IMR-90 (cell line): Measurements from ENCODE around the gene JSRP1. TPM values are rescaled to one million over a fixed set of nuclear protein-coding genes. Genes with fewer than 3 reads are reported as not detected.

Source experiments
- ATAC-seq: fragments of 200-7000 bp; cut with Tn5 transposase; 2 replicates; pipeline ENCODE4 v1.9.1; 2020; ENCODE audit warnings: low read depth, mild to moderate bottlenecking, moderate library complexity
- BruUV-seq: library from RNA; stranded (reverse); fragments of 400-500 nt; replicated peaks from 2 replicates; lab custom pipeline; 2021; lab: Mats Ljungman, UMichigan
- CTCF ChIA-PET: fragments of 300-600 bp; formaldehyde crosslinking; extraction: SDS; loops from one replicate; lab custom pipeline; 2021; ENCODE audit warnings: antibody characterized with exemption; lab: Yijun Ruan, JAX
- POLR2A ChIA-PET: fragments of 300-600 bp; sonication (Branson Sonifier 250); formaldehyde crosslinking; loops from one replicate; lab custom pipeline; 2022; ENCODE audit warnings: antibody characterized with exemption; ENCODE audit not compliant: unreplicated experiment; lab: Charles Lee
- DNase-seq: peaks from one replicate; pipeline ENCODE4 v3.0.0; 2013
- H2AFZ ChIP-seq: replicated peaks from 2 replicates; pipeline ENCODE3; 2013; ENCODE audit warnings: low read length, mild to moderate bottlenecking; ENCODE audit not compliant: poor library complexity
- H2AK5ac ChIP-seq: 2 replicates; pipeline ENCODE4 v1.6.1; 2013; ENCODE audit warnings: low read depth, low read length, inconsistent platforms
- H2AK9ac ChIP-seq: replicated peaks from 2 replicates; pipeline ENCODE3; 2013; ENCODE audit warnings: mild to moderate bottlenecking, low read depth, low read length, moderate library complexity; ENCODE audit not compliant: poor library complexity
- H2BK120ac ChIP-seq: 2 replicates; pipeline ENCODE4 v1.6.1; 2013; ENCODE audit warnings: low read depth, low read length, inconsistent platforms
- H2BK15ac ChIP-seq: 3 replicates; pipeline ENCODE4 v1.6.1; 2013; ENCODE audit warnings: low read depth, low read length, inconsistent platforms
- H2BK20ac ChIP-seq: 2 replicates; pipeline ENCODE4 v1.6.1; 2013; ENCODE audit warnings: low read depth, mild to moderate bottlenecking, inconsistent platforms, low read length, moderate library complexity
- H2BK5ac ChIP-seq: 2 replicates; pipeline ENCODE4 v1.6.1; 2013; ENCODE audit warnings: mild to moderate bottlenecking, low read depth, low read length, inconsistent platforms; ENCODE audit not compliant: poor library complexity, severe bottlenecking
- H3K14ac ChIP-seq: replicated peaks from 2 replicates; pipeline ENCODE4 v1.6.1; 2013; ENCODE audit warnings: low read depth, low read length, inconsistent platforms
- H3K18ac ChIP-seq: 2 replicates; pipeline ENCODE4 v1.6.1; 2013; ENCODE audit warnings: low read depth, low read length, control low read depth
- H3K23ac ChIP-seq: 2 replicates; pipeline ENCODE4 v1.6.1; 2013; ENCODE audit warnings: low read depth, low read length, inconsistent platforms
- H3K27ac ChIP-seq: 2 replicates; pipeline ENCODE4 v1.5.1; 2013; ENCODE audit warnings: mild to moderate bottlenecking, control low read depth, low read length; ENCODE audit not compliant: insufficient read depth
- H3K27me3 ChIP-seq: 2 replicates; pipeline ENCODE4 v1.6.1; 2013; ENCODE audit warnings: low read length; ENCODE audit not compliant: control insufficient read depth, insufficient read depth
- H3K36me3 ChIP-seq: 2 replicates; pipeline ENCODE4 v1.6.1; 2013; ENCODE audit warnings: low read length, mixed read lengths; ENCODE audit not compliant: control insufficient read depth, insufficient read depth
- H3K4ac ChIP-seq: 2 replicates; pipeline ENCODE4 v1.6.1; 2013; ENCODE audit warnings: low read depth, low read length, inconsistent platforms
- H3K4me1 ChIP-seq: 2 replicates; pipeline ENCODE4 v1.6.1; 2013; ENCODE audit warnings: low read length, mixed read lengths; ENCODE audit not compliant: control insufficient read depth, insufficient read depth
- H3K4me2 ChIP-seq: 2 replicates; pipeline ENCODE4 v1.6.1; 2013; ENCODE audit warnings: low read depth, mild to moderate bottlenecking, control low read depth, low read length, moderate library complexity
- H3K4me3 ChIP-seq: 2 replicates; pipeline ENCODE4 v1.5.1; 2013; ENCODE audit warnings: low read depth, mild to moderate bottlenecking, control low read depth, low read length, moderate library complexity; ENCODE audit not compliant: insufficient read depth
- H3K56ac ChIP-seq: 2 replicates; pipeline ENCODE4 v1.6.1; 2013; ENCODE audit warnings: low read length, inconsistent platforms; ENCODE audit not compliant: insufficient read depth; ENCODE audit errors: extremely low read depth
- H3K79me1 ChIP-seq, 2 experiments: 2 replicates each; pipeline ENCODE4 v1.6.1; 2013; ENCODE audit warnings: low read length in 2 of 2, inconsistent platforms in 1 of 2, low read depth in 1 of 2
- H3K9ac ChIP-seq: 2 replicates; pipeline ENCODE4 v1.6.1; 2013; ENCODE audit warnings: low read depth, low read length, control low read depth
- H3K9me1 ChIP-seq: 2 replicates; pipeline ENCODE4 v1.6.1; 2013; ENCODE audit warnings: low read length, inconsistent platforms; ENCODE audit not compliant: insufficient read depth
- H3K9me3 ChIP-seq: 2 replicates; pipeline ENCODE4 v1.6.1; 2013; ENCODE audit warnings: low read length; ENCODE audit not compliant: control insufficient read depth, insufficient read depth
- H4K20me1 ChIP-seq: 2 replicates; pipeline ENCODE4 v1.6.1; 2013; ENCODE audit warnings: low read length, inconsistent platforms; ENCODE audit not compliant: insufficient read depth
- H4K5ac ChIP-seq: 2 replicates; pipeline ENCODE4 v1.6.1; 2013; ENCODE audit warnings: mild to moderate bottlenecking, low read depth, low read length, control low read depth
- H4K8ac ChIP-seq, 2 experiments: 2 replicates each; pipeline ENCODE4 v1.6.1; 2013; ENCODE audit warnings: low read depth in 2 of 2, low read length in 2 of 2, control low read depth in 1 of 2, inconsistent platforms in 1 of 2
- H4K91ac ChIP-seq: 2 replicates; pipeline ENCODE4 v1.6.1; 2013; ENCODE audit warnings: low read depth, low read length, inconsistent platforms; ENCODE audit not compliant: insufficient read depth
- BHLHE40 ChIP-seq: fragments of 150-350 bp; IDR thresholded peaks from 2 replicates; pipeline ENCODE4 v1.6.1; 2016; ENCODE audit warnings: mild to moderate bottlenecking, low read depth, low read length
- CEBPB ChIP-seq: IDR thresholded peaks from 2 replicates; pipeline ENCODE4 v1.6.1; 2012; ENCODE audit warnings: low read depth, low read length, improper control_type of control experiment
- CHD1 ChIP-seq: IDR thresholded peaks from 2 replicates; pipeline ENCODE4 v1.6.1; 2012; ENCODE audit warnings: low read depth, low read length, improper control_type of control experiment
- FOS ChIP-seq: fragments of 150-350 bp; IDR thresholded peaks from 2 replicates; pipeline ENCODE4 v1.6.1; 2016; ENCODE audit warnings: low read depth, low read length
- MAZ ChIP-seq: IDR thresholded peaks from 2 replicates; pipeline ENCODE4 v1.6.1; 2012; ENCODE audit warnings: low read depth, mild to moderate bottlenecking, low read length, improper control_type of control experiment, moderate library complexity, borderline replicate concordance
- MXI1 ChIP-seq: IDR thresholded peaks from 2 replicates; pipeline ENCODE4 v1.6.1; 2012; ENCODE audit warnings: low read depth, mild to moderate bottlenecking, low read length, moderate library complexity, borderline replicate concordance
- NFE2L2 ChIP-seq: fragments of 150-350 bp; IDR thresholded peaks from 2 replicates; pipeline ENCODE4 v1.6.1; 2016; ENCODE audit warnings: low read depth, mild to moderate bottlenecking, low read length
- POLR2A ChIP-seq: IDR thresholded peaks from 2 replicates; pipeline ENCODE4 v1.6.1; 2012; ENCODE audit warnings: mild to moderate bottlenecking, low read depth, low read length
- RAD21 ChIP-seq: IDR thresholded peaks from 2 replicates; pipeline ENCODE4 v1.6.1; 2012; ENCODE audit warnings: low read length, improper control_type of control experiment
- RCOR1 ChIP-seq: IDR thresholded peaks from 2 replicates; pipeline ENCODE4 v1.6.1; 2012; ENCODE audit warnings: mild to moderate bottlenecking, low read length, improper control_type of control experiment; ENCODE audit not compliant: insufficient replicate concordance
- RFX5 ChIP-seq: IDR thresholded peaks from 2 replicates; pipeline ENCODE4 v1.8.0; 2012; ENCODE audit warnings: low read depth, mild to moderate bottlenecking, low read length, moderate library complexity
- SMC3 ChIP-seq: fragments of 150-350 bp; IDR thresholded peaks from 2 replicates; pipeline ENCODE4 v1.6.1; 2016; ENCODE audit warnings: low read depth, mild to moderate bottlenecking, antibody characterized with exemption, low read length, moderate library complexity
- WGBS, 2 experiments: methylation state at CpG; one replicate each; pipeline versions ENCODE4 v1.1.5 to v1.1.7; 2013; ENCODE audit warnings: missing lambda C conversion rate in 2 of 2; ENCODE audit not compliant: insufficient read length in 1 of 2; ENCODE audit errors: extremely low coverage in 2 of 2; 5-methylcytosine and 5-hydroxymethylcytosine counted together
- dilution Hi-C: fragments of 300-500 bp; cut with HindIII; formaldehyde crosslinking; loops from one replicate; pipeline ENCODE4 v1.14.3; 2018; ENCODE audit warnings: low sequenced_read_pairs; ENCODE audit not compliant: unreplicated experiment
- in situ Hi-C: fragments of 300-500 bp; cut with MboI; formaldehyde crosslinking; loops from 3 replicates; pipeline ENCODE4 v1.14.3; 2019; ENCODE audit warnings: low sequenced_read_pairs, inconsistent platforms, mixed read lengths
- intact Hi-C: fragments of 100-400 bp; cut with micrococcal nuclease; formaldehyde crosslinking; loops from 2 replicates; pipeline ENCODE4 v1.10.0; 2022
- polyA plus RNA-seq, 3 experiments: library from polyadenylated mRNA; depleted of rRNA; stranded (reverse); fragments of >200 nt; gene quantifications; 2 replicates each; pipeline ENCODE4 v1.2.3, GENCODE V29; 2012; ENCODE audit warnings: low replicate concordance in 1 of 3
- total RNA-seq: library from RNA; depleted of rRNA; stranded (reverse); fragments of >200 nt; gene quantifications from 2 replicates; pipeline ENCODE4 v1.2.3, GENCODE V29; 2012
- TF ChIP-seq, protein P1 (sequence below): fragments of 150-350 bp; IDR thresholded peaks from 2 replicates; pipeline ENCODE4 v1.6.1; 2016; ENCODE audit warnings: low read depth, mild to moderate bottlenecking, low read length, moderate library complexity, borderline replicate concordance
- TF ChIP-seq, protein P2 (sequence below): fragments of 150-350 bp; IDR thresholded peaks from 2 replicates; pipeline ENCODE4 v1.6.1; 2017; ENCODE audit warnings: mild to moderate bottlenecking, antibody characterized with exemption, low read length, low read depth
- TF ChIP-seq, protein P3 (sequence below): conservative IDR thresholded peaks from 2 replicates; pipeline ENCODE4 v1.5.1; 2012; ENCODE audit warnings: mild to moderate bottlenecking, low read depth, low read length, improper control_type of control experiment

The JSRP1 gene
- total and polyA plus RNA-seq, 2 of the 4 experiments (the other 2 are of a cell fraction): not detected

DNA sequence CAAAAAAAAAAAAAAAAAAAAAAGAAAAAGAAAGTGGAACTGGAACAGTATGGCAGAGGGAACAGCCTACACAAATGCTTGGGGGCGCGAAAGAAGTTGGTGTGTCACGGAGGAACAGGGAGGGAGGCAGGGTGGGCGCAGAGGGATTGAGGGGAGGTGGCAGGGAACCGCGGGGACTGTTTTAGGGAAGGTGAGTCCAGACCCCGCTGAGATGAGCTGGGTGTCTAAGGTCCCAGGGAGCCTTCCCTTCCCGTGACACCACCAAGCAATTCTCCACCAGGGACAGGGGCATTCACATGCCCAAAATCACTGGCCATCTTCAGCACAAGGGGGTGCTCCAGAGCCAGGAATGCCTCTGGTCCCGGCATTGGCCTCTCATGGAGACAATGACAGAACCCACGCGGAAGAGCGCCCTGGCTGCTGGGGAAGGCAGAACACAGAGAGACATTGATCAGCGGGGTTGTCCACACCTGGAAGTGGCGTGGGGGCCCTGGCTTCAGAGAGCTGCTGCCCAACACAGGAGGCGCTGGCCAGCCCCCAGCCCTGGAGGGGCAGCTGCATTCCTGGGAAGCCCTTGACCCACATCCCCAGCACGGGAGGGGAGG lies 18.8 kb upstream of the JSRP1 start:
- Histone ChIP-seq H3K14ac (no peak overlapping the region), H4K5ac (no peak overlapping the region), H3K9me1 (no peaks in the 10 kb centered on the region; the same call in 1 of the 2 replicates), H3K4me3 (no peak overlapping the region), H2AFZ (peak overlapping the region; percentile 68), H2BK15ac (no peak overlapping the region), H3K9me3 (no peaks in the 10 kb centered on the region), H4K8ac (no peak overlapping the region; a peak in 1 of 4 replicates), H2BK120ac (no peak overlapping the region), H3K4me2 (no peak overlapping the region), H4K91ac (no peak overlapping the region), H3K36me3 (peaks cover 34% of the 10 kb centered on the region), H3K27ac (no peak overlapping the region), H2AK5ac (no peak overlapping the region), H3K56ac (no peak overlapping the region), H2AK9ac (peak overlapping the region; percentile 76), H3K9ac (no peak overlapping the region), H3K23ac (no peak overlapping the region; the same call in 1 of the 2 replicates), H3K4ac (no peak overlapping the region), H2BK20ac (no peak overlapping the region), H3K79me1 (peaks cover 7 to 42% of the 10 kb centered on the region in 2 experiments), H4K20me1 (peaks cover 71% of the 10 kb centered on the region), H3K27me3 (no peaks in the 10 kb centered on the region), H2BK5ac (no peak overlapping the region), H3K18ac (no peak overlapping the region), H3K4me1 (peaks cover 14% of the 10 kb centered on the region)
- DNase-seq (peak; percentile 64), ATAC-seq (peak; percentile 18)
- CTCF ChIA-PET: interaction anchor here (0.6 kb wide), 1 partner anchor 28 kb away, joined by 5 read pairs; no protein-coding TSS in a partner anchor
- intact Hi-C loops: loop anchor here (1.0 to 5.0 kb wide), 2 partner anchors 116 to 118 kb away; no protein-coding TSS in a partner anchor
- in situ Hi-C loops: loop anchor here (10.0 kb wide), 1 partner anchor 340 kb away; no protein-coding TSS in a partner anchor
- BruUV-seq: no TSS peak
- dilution Hi-C loops: no loop called here
- POLR2A ChIA-PET: interaction anchor here (0.5 to 0.6 kb wide), 2 partner anchors 337 to 644 kb away, joined by 3 to 4 read pairs; no protein-coding TSS in a partner anchor
- 61% methylated on average over 9 of the region's 16 CpGs; no CpG with 5 or more reads in 1 of the 2 experiments for WGBS, 2 experiments
- TF ChIP-seq, protein P1, sequence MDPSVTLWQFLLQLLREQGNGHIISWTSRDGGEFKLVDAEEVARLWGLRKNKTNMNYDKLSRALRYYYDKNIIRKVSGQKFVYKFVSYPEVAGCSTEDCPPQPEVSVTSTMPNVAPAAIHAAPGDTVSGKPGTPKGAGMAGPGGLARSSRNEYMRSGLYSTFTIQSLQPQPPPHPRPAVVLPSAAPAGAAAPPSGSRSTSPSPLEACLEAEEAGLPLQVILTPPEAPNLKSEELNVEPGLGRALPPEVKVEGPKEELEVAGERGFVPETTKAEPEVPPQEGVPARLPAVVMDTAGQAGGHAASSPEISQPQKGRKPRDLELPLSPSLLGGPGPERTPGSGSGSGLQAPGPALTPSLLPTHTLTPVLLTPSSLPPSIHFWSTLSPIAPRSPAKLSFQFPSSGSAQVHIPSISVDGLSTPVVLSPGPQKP: no peak
- TF ChIP-seq RFX5 (no peak), MXI1 (peak; percentile 56; the same call in 1 of the 2 replicates), RAD21 (peak; percentile 75), BHLHE40 (no peak), MAZ (no peak), CHD1 (no peak), SMC3 (peak; percentile 64), CEBPB (no peak), FOS (no peak), POLR2A (no peak), RCOR1 (no peak), NFE2L2 (no peak)
- TF ChIP-seq, protein P2, sequence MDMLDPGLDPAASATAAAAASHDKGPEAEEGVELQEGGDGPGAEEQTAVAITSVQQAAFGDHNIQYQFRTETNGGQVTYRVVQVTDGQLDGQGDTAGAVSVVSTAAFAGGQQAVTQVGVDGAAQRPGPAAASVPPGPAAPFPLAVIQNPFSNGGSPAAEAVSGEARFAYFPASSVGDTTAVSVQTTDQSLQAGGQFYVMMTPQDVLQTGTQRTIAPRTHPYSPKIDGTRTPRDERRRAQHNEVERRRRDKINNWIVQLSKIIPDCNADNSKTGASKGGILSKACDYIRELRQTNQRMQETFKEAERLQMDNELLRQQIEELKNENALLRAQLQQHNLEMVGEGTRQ: no peak
- TF ChIP-seq, protein P3, sequence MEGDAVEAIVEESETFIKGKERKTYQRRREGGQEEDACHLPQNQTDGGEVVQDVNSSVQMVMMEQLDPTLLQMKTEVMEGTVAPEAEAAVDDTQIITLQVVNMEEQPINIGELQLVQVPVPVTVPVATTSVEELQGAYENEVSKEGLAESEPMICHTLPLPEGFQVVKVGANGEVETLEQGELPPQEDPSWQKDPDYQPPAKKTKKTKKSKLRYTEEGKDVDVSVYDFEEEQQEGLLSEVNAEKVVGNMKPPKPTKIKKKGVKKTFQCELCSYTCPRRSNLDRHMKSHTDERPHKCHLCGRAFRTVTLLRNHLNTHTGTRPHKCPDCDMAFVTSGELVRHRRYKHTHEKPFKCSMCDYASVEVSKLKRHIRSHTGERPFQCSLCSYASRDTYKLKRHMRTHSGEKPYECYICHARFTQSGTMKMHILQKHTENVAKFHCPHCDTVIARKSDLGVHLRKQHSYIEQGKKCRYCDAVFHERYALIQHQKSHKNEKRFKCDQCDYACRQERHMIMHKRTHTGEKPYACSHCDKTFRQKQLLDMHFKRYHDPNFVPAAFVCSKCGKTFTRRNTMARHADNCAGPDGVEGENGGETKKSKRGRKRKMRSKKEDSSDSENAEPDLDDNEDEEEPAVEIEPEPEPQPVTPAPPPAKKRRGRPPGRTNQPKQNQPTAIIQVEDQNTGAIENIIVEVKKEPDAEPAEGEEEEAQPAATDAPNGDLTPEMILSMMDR: peak; percentile 65
